ENCODE data around the gene CX3CL1.
A peak's percentile ranks its signal among the peaks of the same experiment; 100 is the strongest.
"Not testable (repeated sequence)": the region's sequence is repeated elsewhere in the genome, so short reads cannot be mapped to it uniquely, and the experiment has no call there.

CX3CL1 gene

GRCh38 chr16:57358086-57358420, 14.2 kb upstream of the CX3CL1 start:
- no peak for DNase-seq

GRCh38 chr16:57358527-57359095, 13.7 kb upstream of the CX3CL1 start, which contains the start of gene CCL22:
TSS of gene CCL22 (plus strand) at chr16:57358783. CDS start at chr16:57358817, 34 bp downstream.
- DNase-seq, result no peak

- DNase-seq, result no peak
Measured at GRCh38 chr16:57360321-57360935, 11.9 kb upstream of the CX3CL1 start.

- DNase-seq, result no peak
Measured at GRCh38 chr16:57361404-57361803, 10.9 kb upstream of the CX3CL1 start.

- no peak for DNase-seq
Measured at GRCh38 chr16:57364143-57364542, 8.1 kb upstream of the CX3CL1 start.

- DNase-seq, result no peak
Measured at GRCh38 chr16:57366544-57367040, 5.7 kb upstream of the CX3CL1 start.

GRCh38 chr16:57367116-57367752, 5.1 kb upstream of the CX3CL1 start:
- peak; percentile 1 for DNase-seq

GRCh38 chr16:57371494-57372371, 557 bp upstream of the CX3CL1 start:
- no peak for DNase-seq

- no peak for DNase-seq
Measured at GRCh38 chr16:57373117-57373947, 1.0 kb downstream of the CX3CL1 start.

- DNase-seq, result no peak
Measured at GRCh38 chr16:57374067-57374534, 1.8 kb downstream of the CX3CL1 start.

- DNase-seq, result not testable (repeated sequence)
Measured at GRCh38 chr16:57374925-57375465, 2.7 kb downstream of the CX3CL1 start.

- no peak for DNase-seq
Measured at GRCh38 chr16:57376313-57376818, 4.1 kb downstream of the CX3CL1 start.

GRCh38 chr16:57377080-57377841, 5.0 kb downstream of the CX3CL1 start:
- DNase-seq, result no peak

- DNase-seq, result no peak
Measured at GRCh38 chr16:57379579-57379978, 7.3 kb downstream of the CX3CL1 start.

- DNase-seq, result peak; percentile 3
Measured at GRCh38 chr16:57380671-57381462, 8.6 kb downstream of the CX3CL1 start.

- DNase-seq, result no peak
Measured at GRCh38 chr16:57381791-57382534, 9.7 kb downstream of the CX3CL1 start.

- DNase-seq, result no peak
Measured at GRCh38 chr16:57382535-57383275, 10.4 kb downstream of the CX3CL1 start.
